Skeletal muscle tissue (tissue), 4 donors: ENCODE data around the gene COL12A1. TPM values are rescaled to one million over a fixed set of nuclear protein-coding genes. Genes with fewer than 3 reads are reported as not detected.

Experiments used
- H3K27ac ChIP-seq: one replicate; pipeline ENCODE4 v1.7.0; 2013; ENCODE audit warnings: mild to moderate bottlenecking, low read depth, low read length, inconsistent platforms
- H3K27me3 ChIP-seq, 3 donors: one replicate each; pipeline ENCODE4 v1.7.0; 2013; ENCODE audit warnings: low read length in 3 of 3; ENCODE audit not compliant: control insufficient read depth in 3 of 3, insufficient read depth in 3 of 3
- H3K36me3 ChIP-seq, 3 donors: one replicate each; pipeline ENCODE4 v1.7.0; 2013; ENCODE audit warnings: low read length in 3 of 3; ENCODE audit not compliant: control insufficient read depth in 3 of 3, insufficient read depth in 3 of 3
- H3K4me1 ChIP-seq, 3 donors: one replicate each; pipeline ENCODE4 v1.7.0; 2013; ENCODE audit warnings: low read length in 3 of 3, mild to moderate bottlenecking in 3 of 3; ENCODE audit not compliant: control insufficient read depth in 3 of 3, insufficient read depth in 3 of 3
- H3K4me3 ChIP-seq, 3 donors: one replicate each; pipeline ENCODE4 v1.7.0; 2013; ENCODE audit warnings: low read length in 3 of 3
- H3K9ac ChIP-seq, 3 donors: one replicate each; pipeline ENCODE4 v1.7.0; 2013; ENCODE audit warnings: low read length in 3 of 3, mild to moderate bottlenecking in 3 of 3, moderate library complexity in 2 of 3, low read depth in 1 of 3
- H3K9me3 ChIP-seq, 3 donors: one replicate each; pipeline ENCODE4 v1.7.0; 2013; ENCODE audit warnings: low read length in 3 of 3; ENCODE audit not compliant: control insufficient read depth in 3 of 3
- total RNA-seq: library from RNA; depleted of rRNA; stranded (reverse); fragments of >200 nt; gene quantifications from one replicate; pipeline ENCODE4 v1.2.3, GENCODE V29; 2014
- donor health status: Osteomylitis.

Gene COL12A1
- total RNA-seq, 1 donor from 2014 or later: 474 TPM

- Histone ChIP-seq H3K4me1 (no peaks in the 10 kb centered on the region), H3K9ac (no peak overlapping the region), H3K9me3 (no peaks in the 10 kb centered on the region), H3K4me3 (no peak overlapping the region), H3K27ac (no peak overlapping the region), H3K27me3 (no peaks in the 10 kb centered on the region), H3K36me3 (no peaks in the 10 kb centered on the region)
Measured at GRCh38 chr6:75166773-75167172, 39.1 kb downstream of the COL12A1 start.

DNA sequence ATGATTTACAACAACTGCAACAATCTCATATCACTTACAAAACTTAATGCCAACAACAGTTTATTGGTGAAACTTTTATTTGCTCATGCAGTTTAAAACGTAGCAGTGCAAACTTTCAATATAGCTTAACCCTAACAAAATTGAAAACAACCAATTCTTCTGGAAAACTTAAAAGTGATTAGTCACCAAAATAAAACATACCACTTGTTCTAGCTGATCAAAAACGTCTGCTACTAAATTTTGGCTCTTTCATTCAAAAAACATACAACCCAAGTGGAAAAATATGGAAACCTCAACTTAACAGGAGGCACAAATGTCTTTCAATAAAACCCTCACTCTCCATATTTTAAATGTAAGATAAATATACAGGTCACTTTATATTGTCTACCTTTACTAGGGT lies 39.6 kb downstream of the COL12A1 start:
- no peak overlapping the region for H3K9ac ChIP-seq
- no peak overlapping the region for H3K4me3 ChIP-seq
- H3K36me3 ChIP-seq: no peaks in the 10 kb centered on the region
- no peaks in the 10 kb centered on the region for H3K4me1 ChIP-seq
- no peaks in the 10 kb centered on the region for H3K27me3 ChIP-seq
- no peaks in the 10 kb centered on the region for H3K9me3 ChIP-seq
- H3K27ac ChIP-seq: no peak overlapping the region

DNA sequence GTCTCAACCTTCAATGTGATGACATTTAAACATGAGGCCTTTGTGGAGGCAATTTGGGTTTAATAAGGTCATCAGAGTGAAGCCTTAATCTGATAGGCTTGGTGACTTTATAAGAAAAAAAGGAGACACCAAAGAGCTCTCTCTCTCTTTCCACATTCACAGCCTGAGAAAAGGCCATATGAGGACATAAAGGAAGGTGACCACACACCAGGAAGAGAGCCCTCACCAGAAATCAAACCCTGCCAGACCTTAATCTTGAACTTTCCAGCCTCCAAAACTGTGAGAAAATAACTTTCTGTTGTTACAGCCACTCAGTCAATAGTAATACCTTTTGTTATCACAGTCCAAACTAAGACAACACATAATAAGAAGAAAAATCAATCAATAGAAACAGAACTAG lies 47.7 kb downstream of the COL12A1 start:
- H3K27ac ChIP-seq: no peak overlapping the region
- no peaks in the 10 kb centered on the region for H3K4me1 ChIP-seq
- no peaks in the 10 kb centered on the region for H3K9me3 ChIP-seq
- no peaks in the 10 kb centered on the region for H3K36me3 ChIP-seq
- H3K4me3 ChIP-seq: no peak overlapping the region
- no peaks in the 10 kb centered on the region for H3K27me3 ChIP-seq
- no peak overlapping the region for H3K9ac ChIP-seq

DNA sequence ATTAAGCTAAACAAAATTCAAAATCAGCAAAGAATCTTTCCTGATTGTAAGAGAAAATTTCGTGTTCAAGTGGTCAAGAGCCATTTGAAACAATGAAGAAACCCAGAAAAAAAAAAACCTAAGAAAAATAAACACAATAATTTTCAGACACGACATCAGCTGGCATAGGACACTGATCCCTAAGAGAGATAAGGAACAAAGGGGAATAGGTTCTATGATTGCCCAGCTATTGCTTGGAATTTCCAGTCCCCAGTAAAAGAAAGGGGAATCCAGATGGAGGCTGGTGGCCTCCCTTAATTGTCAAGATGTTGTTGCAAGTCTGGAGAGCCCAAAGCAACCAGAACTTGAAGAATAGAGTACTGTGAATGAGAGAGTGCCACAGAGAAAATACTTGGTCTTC lies 48.5 kb downstream of the COL12A1 start:
- Histone ChIP-seq H3K9me3 (no peaks in the 10 kb centered on the region), H3K4me3 (no peak overlapping the region), H3K27me3 (no peaks in the 10 kb centered on the region), H3K4me1 (no peaks in the 10 kb centered on the region), H3K9ac (no peak overlapping the region), H3K27ac (no peak overlapping the region), H3K36me3 (no peaks in the 10 kb centered on the region)

GRCh38 chr6:75156186-75156878 lies 49.5 kb downstream of the COL12A1 start:
- Histone ChIP-seq H3K9me3 (no peaks in the 10 kb centered on the region), H3K4me3 (no peak overlapping the region), H3K9ac (peak overlapping the region in 1 of 3 donors; percentile 12), H3K36me3 (no peaks in the 10 kb centered on the region), H3K27me3 (no peaks in the 10 kb centered on the region), H3K27ac (no peak overlapping the region), H3K4me1 (no peaks in the 10 kb centered on the region)

GRCh38 chr6:75155631-75156030 lies 50.2 kb downstream of the COL12A1 start:
- H3K4me1 ChIP-seq: no peaks in the 10 kb centered on the region
- H3K36me3 ChIP-seq: no peaks in the 10 kb centered on the region
- no peak overlapping the region for H3K9ac ChIP-seq
- no peak overlapping the region for H3K4me3 ChIP-seq
- no peaks in the 10 kb centered on the region for H3K27me3 ChIP-seq
- no peaks in the 10 kb centered on the region for H3K9me3 ChIP-seq
- no peak overlapping the region for H3K27ac ChIP-seq

DNA sequence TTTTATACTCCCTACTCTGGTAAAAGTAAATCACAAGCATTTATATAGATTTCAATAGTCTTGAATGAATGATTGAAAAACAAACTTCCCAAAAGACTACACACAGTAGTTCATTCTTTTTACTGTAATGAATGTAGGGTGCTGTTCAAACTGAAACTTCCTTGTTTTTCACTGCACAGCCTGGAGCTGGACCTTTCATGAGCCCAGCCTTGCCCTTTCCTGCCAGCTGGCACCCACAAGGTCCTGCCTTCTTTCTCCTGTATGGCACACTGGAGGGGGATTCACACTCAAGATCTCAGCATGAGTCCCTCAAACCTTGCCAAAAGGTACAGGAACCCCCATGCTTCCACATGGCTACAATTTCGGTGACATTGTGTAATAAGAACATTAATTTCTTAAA lies 50.9 kb downstream of the COL12A1 start:
- Histone ChIP-seq H3K27me3 (no peaks in the 10 kb centered on the region), H3K27ac (no peak overlapping the region)

DNA sequence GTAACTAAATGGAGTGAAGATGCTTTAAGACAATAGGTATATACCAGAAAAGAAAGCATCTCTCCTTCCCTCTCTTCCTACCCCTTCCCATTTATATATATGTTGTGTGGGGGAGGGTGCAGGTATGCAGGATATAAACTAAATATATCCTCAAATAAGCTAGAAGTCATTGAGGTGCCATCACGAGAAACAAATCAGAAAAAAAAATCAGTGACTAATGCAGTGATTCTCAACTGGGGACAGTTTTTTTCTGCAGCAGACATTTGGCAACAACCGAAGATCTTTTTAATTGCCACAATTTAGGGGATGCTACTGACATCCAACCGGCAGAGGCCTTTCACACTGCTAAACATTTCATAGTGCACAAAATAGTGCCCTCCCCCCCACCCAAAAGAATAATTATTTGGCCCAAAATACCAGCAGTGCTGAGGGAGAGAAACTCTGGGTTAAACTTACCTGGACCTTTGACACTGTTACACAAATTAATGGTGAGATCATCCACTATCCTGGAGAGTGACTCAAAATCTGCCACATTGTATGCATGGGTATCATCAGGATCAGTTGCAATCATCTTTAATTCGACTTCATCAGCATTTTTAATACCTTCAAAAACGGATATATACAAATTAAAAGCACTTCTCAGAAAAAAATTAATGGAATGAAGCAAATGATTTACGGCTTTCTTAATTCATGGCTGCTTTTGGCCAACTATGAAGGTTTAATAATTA lies 55.0 kb downstream of the COL12A1 start:
- no peak overlapping the region for H3K27ac ChIP-seq
- no peaks in the 10 kb centered on the region for H3K9me3 ChIP-seq
- H3K36me3 ChIP-seq: no peaks in the 10 kb centered on the region
- H3K4me1 ChIP-seq: no peaks in the 10 kb centered on the region
- no peak overlapping the region for H3K4me3 ChIP-seq
- no peak overlapping the region for H3K9ac ChIP-seq
- no peaks in the 10 kb centered on the region for H3K27me3 ChIP-seq

More for the DNA sequence above, 50.9 kb downstream of the COL12A1 start:
- H3K9ac ChIP-seq: no peak overlapping the region
- no peaks in the 10 kb centered on the region for H3K4me1 ChIP-seq
- no peaks in the 10 kb centered on the region for H3K9me3 ChIP-seq
- H3K36me3 ChIP-seq: no peaks in the 10 kb centered on the region
- H3K4me3 ChIP-seq: no peak overlapping the region

DNA sequence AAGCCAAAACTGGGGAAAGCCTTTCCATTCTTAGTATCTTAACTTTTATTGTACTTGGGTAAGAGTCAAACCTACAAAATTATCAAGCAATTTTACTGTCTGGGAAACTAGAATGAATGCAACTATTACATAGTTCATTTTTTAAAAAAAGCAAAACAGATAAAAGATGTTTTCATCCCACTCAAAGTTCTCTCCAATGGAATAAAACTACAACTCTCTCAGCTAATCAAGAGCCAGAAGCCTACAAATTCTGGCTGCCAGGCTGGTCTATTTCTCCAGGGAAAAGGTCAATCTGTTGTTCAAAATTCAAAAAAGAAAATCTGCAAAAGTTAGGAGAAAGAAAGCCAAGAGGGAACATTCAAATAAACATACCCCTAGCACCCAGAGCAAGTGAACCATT lies 56.2 kb downstream of the COL12A1 start:
- Histone ChIP-seq H3K4me3 (no peak overlapping the region), H3K27me3 (no peaks in the 10 kb centered on the region), H3K9me3 (no peaks in the 10 kb centered on the region), H3K9ac (no peak overlapping the region), H3K27ac (no peak overlapping the region), H3K36me3 (no peaks in the 10 kb centered on the region), H3K4me1 (no peaks in the 10 kb centered on the region)

DNA sequence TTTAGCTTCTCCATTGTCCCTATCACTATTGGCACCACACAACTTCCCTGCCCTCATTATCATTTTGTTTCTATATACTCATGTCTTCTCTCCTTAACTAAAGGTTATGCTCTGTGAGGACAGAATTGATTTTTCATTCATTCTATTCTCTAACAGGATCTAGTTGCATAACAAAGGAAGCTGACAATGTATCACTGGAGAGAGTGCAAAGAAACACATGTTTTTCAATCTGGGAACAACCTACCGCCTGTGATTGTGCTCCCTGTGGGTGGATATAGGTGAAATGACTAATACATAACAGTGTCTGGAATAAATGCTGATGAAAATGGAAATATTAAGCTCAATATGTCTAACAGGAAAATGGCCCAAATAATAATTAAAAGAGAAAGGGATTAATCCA lies 56.6 kb downstream of the COL12A1 start:
- Histone ChIP-seq H3K27ac (no peak overlapping the region), H3K4me3 (no peak overlapping the region), H3K4me1 (no peaks in the 10 kb centered on the region)

More for the DNA sequence above, 56.6 kb downstream of the COL12A1 start:
- Histone ChIP-seq H3K9ac (no peak overlapping the region), H3K9me3 (no peaks in the 10 kb centered on the region), H3K27me3 (no peaks in the 10 kb centered on the region), H3K36me3 (no peaks in the 10 kb centered on the region)
